AG04450 (cell line): ENCODE measurements around the gene FAM200A. TPM values are rescaled to one million over a fixed set of nuclear protein-coding genes. Genes with fewer than 3 reads are reported as not detected.
A peak's percentile ranks its signal among the peaks of the same experiment; 100 is the strongest.
"Not testable (repeated sequence)": the region's sequence is repeated elsewhere in the genome, so short reads cannot be mapped to it uniquely, and the experiment has no call there.

Experiments
- CTCF ChIA-PET: fragments of 300-600, 350-600 bp; formaldehyde crosslinking; extraction: SDS; loops from one replicate; lab custom pipeline; 2022; ENCODE audit warnings: antibody characterized with exemption, inconsistent platforms; lab: Charles Lee
- POLR2A ChIA-PET: fragments of 350-600 bp; formaldehyde crosslinking; extraction: SDS; loops from one replicate; lab custom pipeline; 2021; ENCODE audit warnings: antibody characterized with exemption, inconsistent platforms; lab: Yijun Ruan, JAX
- DNase-seq: peaks from one replicate; pipeline ENCODE4 v3.0.0-alpha.2; 2011; ENCODE audit warnings: low read depth, low spot score
- H3K27ac ChIP-seq: one replicate; pipeline ENCODE4 v1.5.1; 2012; ENCODE audit warnings: low read depth, low read length, control low read depth
- H3K27me3 ChIP-seq: one replicate; pipeline ENCODE4 v1.6.0; 2012; ENCODE audit warnings: low read length; ENCODE audit not compliant: control insufficient read depth, insufficient read depth
- H3K4me3 ChIP-seq: 2 replicates; pipeline ENCODE4 v1.5.1; 2011; ENCODE audit warnings: mild to moderate bottlenecking, low read depth, low read length, control low read depth
- H3K9me3 ChIP-seq: 2 replicates; pipeline ENCODE4 v1.5.1; 2012; ENCODE audit warnings: low read length; ENCODE audit not compliant: control insufficient read depth, insufficient read depth
- polyA plus RNA-seq: library from polyadenylated mRNA; depleted of rRNA; stranded (reverse); fragments of >200 nt; gene quantifications from 2 replicates; pipeline ENCODE4 v1.2.3, GENCODE V29; 2011
- TF ChIP-seq, protein P1 (sequence below): IDR thresholded peaks from 2 replicates; pipeline ENCODE4 v1.5.1; 2011; ENCODE audit warnings: low read depth, low read length, control low read depth, inconsistent platforms

FAM200A gene
- polyA plus RNA-seq, 1 experiment: 11.8 TPM

GRCh38 chr7:99594948-99595745, 43.2 kb upstream of the FAM200A start:
- Histone ChIP-seq H3K4me3 (no peak overlapping the region), H3K9me3 (no peaks in the 10 kb centered on the region), H3K27ac (no peak overlapping the region), H3K27me3 (no peaks in the 10 kb centered on the region)
- TF ChIP-seq, protein P1, sequence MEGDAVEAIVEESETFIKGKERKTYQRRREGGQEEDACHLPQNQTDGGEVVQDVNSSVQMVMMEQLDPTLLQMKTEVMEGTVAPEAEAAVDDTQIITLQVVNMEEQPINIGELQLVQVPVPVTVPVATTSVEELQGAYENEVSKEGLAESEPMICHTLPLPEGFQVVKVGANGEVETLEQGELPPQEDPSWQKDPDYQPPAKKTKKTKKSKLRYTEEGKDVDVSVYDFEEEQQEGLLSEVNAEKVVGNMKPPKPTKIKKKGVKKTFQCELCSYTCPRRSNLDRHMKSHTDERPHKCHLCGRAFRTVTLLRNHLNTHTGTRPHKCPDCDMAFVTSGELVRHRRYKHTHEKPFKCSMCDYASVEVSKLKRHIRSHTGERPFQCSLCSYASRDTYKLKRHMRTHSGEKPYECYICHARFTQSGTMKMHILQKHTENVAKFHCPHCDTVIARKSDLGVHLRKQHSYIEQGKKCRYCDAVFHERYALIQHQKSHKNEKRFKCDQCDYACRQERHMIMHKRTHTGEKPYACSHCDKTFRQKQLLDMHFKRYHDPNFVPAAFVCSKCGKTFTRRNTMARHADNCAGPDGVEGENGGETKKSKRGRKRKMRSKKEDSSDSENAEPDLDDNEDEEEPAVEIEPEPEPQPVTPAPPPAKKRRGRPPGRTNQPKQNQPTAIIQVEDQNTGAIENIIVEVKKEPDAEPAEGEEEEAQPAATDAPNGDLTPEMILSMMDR: no peak
- CTCF ChIA-PET: no interaction called here
- no peak for DNase-seq
- POLR2A ChIA-PET: no interaction called here

- Histone ChIP-seq H3K4me3 (no peak overlapping the region), H3K27me3 (no peaks in the 10 kb centered on the region), H3K9me3 (no peaks in the 10 kb centered on the region), H3K27ac (no peak overlapping the region)
- TF ChIP-seq, protein P1: no peak
- no peak for DNase-seq
- ChIA-PET CTCF (no interaction called here), POLR2A (no interaction called here)
These were observed 37.0 kb upstream of the FAM200A start for GRCh38 chr7:99588868-99589267.

DNA sequence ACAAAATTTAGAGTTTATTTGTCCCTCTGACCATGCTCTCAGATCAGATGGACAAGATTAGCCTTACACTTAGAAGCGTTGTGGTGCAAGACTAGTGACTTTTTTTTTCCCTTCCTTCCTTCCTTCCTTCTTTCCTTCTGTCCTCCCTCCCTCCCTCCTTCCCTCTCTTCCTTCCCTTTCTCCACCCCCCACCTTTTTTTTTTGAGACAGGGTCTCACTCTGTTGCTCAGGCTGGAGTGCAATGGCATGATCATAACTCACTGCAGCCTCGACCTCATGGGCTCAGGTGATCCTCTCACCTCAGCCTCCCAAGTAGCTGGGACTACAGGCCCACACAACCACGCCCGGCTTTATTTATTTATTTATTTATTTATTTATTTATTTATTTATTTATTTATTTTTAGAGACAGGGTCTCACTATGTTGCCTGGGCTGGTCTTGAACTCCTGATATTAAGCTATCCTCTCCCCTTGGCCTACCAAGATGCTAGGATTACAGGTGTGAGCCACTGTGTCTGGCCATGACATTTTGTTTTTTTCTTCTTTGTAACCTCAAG, 28.9 kb upstream of the FAM200A start:
- DNase-seq, H3K27me3 ChIP-seq, H3K9me3 ChIP-seq, H3K27ac ChIP-seq: not testable (repeated sequence)
- ChIA-PET CTCF (interaction anchor here (0.6 to 1.5 kb wide), 4 partner anchors 9 to 120 kb away, joined by 3 to 7 read pairs (median 6); no protein-coding TSS in a partner anchor), POLR2A (interaction anchor here (0.6 to 0.7 kb wide), 3 partner anchors 47 to 105 kb away, joined by 3 to 8 read pairs (median 6); partner anchors contain the start of gene ZKSCAN5)
- H3K4me3 ChIP-seq: peak overlapping the region; percentile 63

DNA sequence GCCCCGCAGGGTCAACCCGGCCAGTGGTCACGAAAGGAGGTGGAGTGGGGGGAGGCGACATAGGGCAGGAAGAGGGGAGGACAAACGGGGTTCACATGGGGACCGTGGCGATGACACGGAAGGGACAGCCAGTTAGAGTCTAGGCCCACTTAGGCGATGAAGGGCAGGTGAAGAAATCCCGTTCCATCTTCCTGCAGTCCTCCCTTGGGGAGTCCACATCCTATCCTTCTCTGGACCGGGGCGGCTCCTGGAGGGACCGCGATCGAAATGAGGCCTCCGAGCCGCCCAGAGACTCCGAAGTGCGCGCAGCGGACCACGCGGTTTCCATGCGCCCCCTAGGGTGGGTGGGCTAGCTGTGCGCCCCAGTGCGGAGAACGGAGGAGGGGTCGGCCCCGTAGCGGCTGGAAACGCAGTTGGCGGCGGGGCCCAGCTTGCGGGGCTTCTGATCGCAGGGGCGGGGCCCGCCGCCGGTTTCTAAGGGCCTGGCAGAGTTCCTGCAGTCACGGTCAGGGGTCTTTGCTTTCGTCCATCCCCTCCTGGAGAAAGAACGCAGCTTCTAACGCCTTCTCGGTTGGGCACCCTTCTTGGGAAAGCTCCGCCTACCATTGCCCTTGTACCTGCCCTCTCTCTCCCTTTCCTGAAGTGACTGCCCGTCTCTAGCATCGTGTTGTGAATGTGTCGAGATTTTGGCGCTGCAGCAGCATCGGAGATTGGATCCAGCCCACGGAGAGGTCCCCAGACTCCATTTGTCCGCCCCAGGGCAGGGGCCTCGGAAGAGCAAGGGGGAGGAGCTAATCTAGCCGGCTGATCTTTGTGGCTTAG, 28.3 kb upstream of the FAM200A start:
- ChIA-PET POLR2A (interaction anchor here (0.6 to 1.0 kb wide), 4 partner anchors 22 to 157 kb away, joined by 3 to 8 read pairs (median 6); partner anchors contain the start of genes ZKSCAN5 and ZNF655), CTCF (interaction anchor here (1.0 to 1.5 kb wide), 2 partner anchors 9 to 56 kb away, joined by 3 to 7 read pairs; no protein-coding TSS in a partner anchor)
- H3K4me3 ChIP-seq: peak overlapping the region; percentile 63
- H3K9me3 ChIP-seq: no peaks in the 10 kb centered on the region
- TF ChIP-seq, protein P1: peak; percentile 59
- peak overlapping the region; percentile 21 for H3K27ac ChIP-seq
- DNase-seq: no peak
- no peaks in the 10 kb centered on the region for H3K27me3 ChIP-seq

- no peak overlapping the region for H3K27ac ChIP-seq
- POLR2A ChIA-PET: interaction anchor here (0.6 to 1.0 kb wide), 2 partner anchors 21 to 156 kb away, joined by 3 to 5 read pairs; partner anchors contain the start of gene ZNF655
- TF ChIP-seq, protein P1: no peak
- peak overlapping the region; percentile 63 for H3K4me3 ChIP-seq
- no peaks in the 10 kb centered on the region for H3K27me3 ChIP-seq
- DNase-seq: no peak
- H3K9me3 ChIP-seq: no peaks in the 10 kb centered on the region
- CTCF ChIA-PET: interaction anchor here (1.5 kb wide), 1 partner anchor 8 kb away, joined by 7 read pairs; no protein-coding TSS in a partner anchor
These were observed 27.5 kb upstream of the FAM200A start for GRCh38 chr7:99579281-99579955.
